HG03439 (cell line): Measurements from ENCODE around the gene RUSF1.
"Not testable (repeated sequence)": the region's sequence is repeated elsewhere in the genome, so short reads cannot be mapped to it uniquely, and the experiment has no call there.

Experiments
- ATAC-seq: cut with Tn5 transposase; IDR thresholded peaks from one replicate; pipeline ENCODE4 v1.9.1; 2021; ENCODE audit warnings: mild to moderate bottlenecking, moderate library complexity; ENCODE audit not compliant: unreplicated experiment

Gene RUSF1

GRCh38 chr16:31517800-31518402 lies 9.7 kb upstream of the RUSF1 start:
- ATAC-seq, result no peak

DNA sequence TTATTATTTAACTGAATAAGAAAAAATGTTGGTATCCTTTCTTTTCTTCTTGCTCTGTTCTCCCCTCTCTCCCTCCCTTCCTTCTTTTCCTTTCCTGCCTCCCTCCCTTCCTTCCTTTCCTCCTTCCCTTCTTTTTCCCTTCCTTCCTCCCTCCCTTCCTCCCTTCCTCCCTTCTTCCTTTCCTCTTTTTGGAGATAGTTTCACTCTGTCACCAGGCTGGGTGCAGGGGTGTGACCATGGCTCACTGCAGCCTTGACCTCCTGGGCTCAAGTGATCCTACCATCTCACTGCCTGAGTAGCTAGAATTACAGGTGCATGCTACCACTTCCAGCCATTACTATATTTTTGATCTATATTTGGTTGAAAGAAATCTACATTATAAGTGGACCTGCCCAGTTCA lies 5.7 kb upstream of the RUSF1 start:
- no peak for ATAC-seq

DNA sequence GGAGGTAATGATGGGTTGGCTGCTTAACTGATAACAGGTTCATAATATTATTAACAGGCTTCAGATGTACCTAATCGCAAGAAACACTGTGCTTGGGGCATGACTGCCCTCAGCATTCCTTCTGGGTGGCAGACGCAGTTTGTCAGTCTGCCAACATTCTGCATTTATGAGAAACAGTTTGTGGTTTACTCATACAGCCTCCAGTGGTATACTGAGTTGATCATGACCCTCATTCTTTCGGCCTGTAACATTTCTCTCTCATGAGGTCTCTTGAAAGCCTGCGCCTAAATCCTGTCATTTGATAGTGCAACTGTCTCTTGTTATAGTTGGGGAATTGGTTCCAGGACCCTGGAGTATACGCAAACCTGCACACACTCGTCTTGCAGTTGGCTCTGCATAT lies 4.9 kb upstream of the RUSF1 start:
- no peak for ATAC-seq

DNA sequence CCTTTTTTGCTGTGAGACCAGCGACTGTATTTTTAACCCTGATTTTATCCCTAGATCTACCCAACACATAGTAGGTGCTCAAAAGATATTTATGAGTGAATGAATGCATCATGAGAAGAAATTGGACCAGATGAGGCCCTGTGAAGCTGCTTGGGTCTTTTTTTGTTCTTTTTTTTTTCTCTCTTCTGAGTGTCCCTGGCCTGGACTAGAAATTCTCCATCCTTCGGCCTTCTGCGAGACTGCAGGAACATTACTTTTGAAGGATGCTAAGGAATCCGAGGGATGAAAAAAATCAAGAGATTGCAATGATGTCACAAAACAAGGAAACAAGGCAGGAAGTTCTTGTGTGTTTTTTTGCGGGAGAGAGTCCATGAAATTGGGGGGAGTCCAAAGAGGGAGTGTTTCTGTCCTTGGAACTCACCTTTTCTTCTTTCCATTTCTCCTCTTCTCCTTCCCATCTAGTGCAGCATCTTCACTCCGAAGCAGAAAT lies 560 bp upstream of the RUSF1 start:
- no peak for ATAC-seq

GRCh38 chr16:31507617-31507928 lies 618 bp downstream of the RUSF1 start:
- ATAC-seq, result no peak

DNA sequence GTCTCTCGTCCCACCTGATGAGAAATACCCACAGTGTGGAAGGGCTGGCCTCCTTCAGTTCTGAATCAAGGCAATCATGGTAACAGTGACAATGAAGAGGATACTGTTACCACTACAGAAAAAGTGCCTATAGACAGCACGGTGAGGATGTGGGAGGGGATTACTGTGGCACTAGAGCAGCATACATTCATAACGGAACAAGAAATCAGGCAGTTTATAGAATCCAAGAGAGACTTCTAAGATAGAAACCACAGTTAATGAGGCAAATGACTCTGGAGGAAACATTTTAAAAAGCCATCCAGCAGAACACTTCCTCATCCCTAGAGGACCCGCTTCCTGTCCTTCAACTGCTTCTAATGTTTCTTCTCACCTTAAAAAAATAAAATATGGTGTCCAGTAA lies 2.7 kb downstream of the RUSF1 start:
- ATAC-seq, result no peak

GRCh38 chr16:31504159-31504558 lies 4.0 kb downstream of the RUSF1 start:
- ATAC-seq, result no peak

- not testable (repeated sequence) for ATAC-seq
Observed at GRCh38 chr16:31503555-31503954, 4.6 kb downstream of the RUSF1 start.

GRCh38 chr16:31502981-31503380 lies 5.2 kb downstream of the RUSF1 start:
- no peak for ATAC-seq

DNA sequence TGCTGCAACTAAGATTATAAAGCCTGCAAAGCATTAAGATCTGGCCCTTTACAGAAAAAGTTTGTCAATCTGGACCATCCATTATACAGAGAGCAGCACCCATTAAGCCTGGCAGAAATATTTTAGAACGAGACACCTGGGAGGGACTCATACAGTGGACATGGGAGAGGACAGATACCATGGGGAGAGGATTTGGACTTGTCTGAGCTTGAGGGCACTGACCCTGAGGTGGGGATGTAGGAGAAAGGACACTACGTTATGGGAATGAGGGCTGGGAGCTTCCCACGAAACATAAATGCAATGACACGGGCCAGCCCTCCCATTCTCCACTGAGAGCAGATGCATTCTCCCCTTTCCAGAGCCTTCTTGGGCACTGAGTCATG lies 6.2 kb downstream of the RUSF1 start:
- ATAC-seq, result no peak

DNA sequence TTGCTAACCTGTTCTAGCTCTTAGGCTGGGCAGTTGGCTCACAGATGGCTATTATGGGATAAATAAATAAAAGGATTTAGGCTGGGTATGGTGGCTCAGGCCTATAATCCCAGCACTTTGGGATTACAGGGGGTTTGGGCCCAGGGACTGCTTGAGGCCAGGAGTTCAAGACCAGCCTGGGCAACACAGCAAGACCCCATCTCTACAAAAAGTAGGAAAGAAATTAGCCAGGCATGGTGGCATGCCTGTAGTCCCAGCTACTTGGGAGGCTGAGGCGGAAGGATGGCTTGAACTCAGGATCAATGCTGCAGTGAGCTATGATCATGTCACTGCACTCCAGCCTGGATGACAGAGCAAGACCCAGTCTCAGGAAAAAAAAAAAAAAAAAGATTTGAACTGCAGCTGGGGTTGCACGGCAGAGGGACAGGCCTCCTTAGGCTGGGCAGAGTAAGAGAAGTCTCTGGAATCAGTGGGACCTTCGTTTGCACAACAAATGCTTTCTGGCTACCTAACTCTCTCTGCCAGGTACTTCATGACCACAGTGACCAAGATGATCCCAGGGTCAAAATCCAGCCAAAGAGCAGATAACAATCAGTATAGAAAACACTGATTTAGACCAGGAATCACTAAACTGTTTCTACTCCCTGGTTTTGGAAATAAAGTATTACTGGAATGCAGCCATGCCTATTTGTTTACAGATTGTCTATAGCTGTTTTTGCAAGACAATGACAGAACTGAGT lies 6.8 kb downstream of the RUSF1 start:
- no peak for ATAC-seq

- ATAC-seq, result no peak
Observed at GRCh38 chr16:31499928-31500327, 8.3 kb downstream of the RUSF1 start.

GRCh38 chr16:31498493-31498892 lies 9.7 kb downstream of the RUSF1 start:
- no peak for ATAC-seq

GRCh38 chr16:31496670-31497069 lies 11.5 kb downstream of the RUSF1 start:
- no peak for ATAC-seq

- no peak for ATAC-seq
Observed at GRCh38 chr16:31493506-31494125, 14.6 kb downstream of the RUSF1 start.

- no peak for ATAC-seq
Observed at GRCh38 chr16:31491778-31492418, 16.3 kb downstream of the RUSF1 start.

DNA sequence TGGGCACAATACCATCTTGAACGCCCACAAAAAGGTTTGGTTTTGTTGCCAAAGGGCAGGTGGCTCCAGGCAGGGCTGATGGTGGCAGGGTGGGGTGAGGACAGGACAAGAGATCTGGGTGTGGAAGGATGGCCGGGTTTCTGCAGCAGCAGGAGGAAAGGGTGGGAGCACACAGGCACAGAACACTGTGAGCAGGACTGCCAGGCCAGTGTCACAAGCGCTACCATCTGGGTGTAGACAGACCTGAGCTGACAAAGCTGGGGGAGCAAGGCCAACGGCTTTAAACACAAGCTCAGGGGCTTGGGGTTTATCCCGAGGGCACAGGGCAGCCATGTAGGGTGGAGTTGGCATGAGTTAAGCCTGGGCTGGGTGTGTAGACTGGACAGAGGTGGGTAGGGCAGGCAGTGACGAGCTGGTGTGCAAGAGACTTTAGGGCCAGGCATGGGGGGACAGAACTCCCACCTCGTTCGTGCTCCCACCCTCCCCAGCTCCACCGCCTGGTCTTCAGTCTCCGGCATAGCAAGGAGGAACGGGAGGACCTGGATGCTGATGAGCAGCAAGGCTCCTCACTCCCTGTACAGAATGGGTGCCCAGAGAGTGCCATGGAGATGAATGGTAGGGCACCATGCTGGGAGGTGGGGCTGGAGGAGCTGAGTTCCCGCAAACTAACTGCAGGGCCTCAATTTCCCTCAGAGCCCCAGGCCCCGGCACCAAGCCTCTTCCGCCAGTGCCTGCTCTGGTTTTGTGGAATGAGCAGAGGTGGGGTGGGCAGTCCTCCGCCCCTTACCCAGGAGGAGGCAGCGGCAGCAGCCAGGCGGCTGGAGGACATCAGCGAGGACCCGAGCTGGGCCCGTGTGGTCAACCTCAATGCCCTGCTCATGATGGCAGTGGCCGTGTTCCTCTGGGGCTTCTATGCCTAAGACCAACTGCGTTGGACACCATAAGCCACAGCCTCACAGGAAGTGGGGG lies 18.3 kb downstream of the RUSF1 start:
- ATAC-seq, result no peak

- ATAC-seq, result no peak
Observed at GRCh38 chr16:31489298-31489564, 19.0 kb downstream of the RUSF1 start.

- no peak for ATAC-seq
Observed at GRCh38 chr16:31488468-31489297, 19.5 kb downstream of the RUSF1 start.
